Uterus (tissue), 2 donors: ENCODE data around the gene ADGRD2.

Experiments used
- POLR2A ChIP-seq, 2 donors: fragments of 450-650 bp; IDR thresholded peaks; one replicate each; pipeline ENCODE4 v1.6.1; 2016; ENCODE audit warnings: antibody characterized with exemption in 2 of 2, mild to moderate bottlenecking in 1 of 2, moderate library complexity in 1 of 2
- TF ChIP-seq, protein P1 (sequence below), 4 experiments: fragments of 200-600 bp in 2 of 4; fragments of 450-650 bp in 2 of 4; sonication (generic) in 2 of 4; IDR thresholded peaks; one replicate each; pipeline ENCODE4 v1.5.1; 2016 to 2019; ENCODE audit warnings: antibody characterized with exemption in 4 of 4, mild to moderate bottlenecking in 2 of 4, moderate library complexity in 1 of 4

DNA sequence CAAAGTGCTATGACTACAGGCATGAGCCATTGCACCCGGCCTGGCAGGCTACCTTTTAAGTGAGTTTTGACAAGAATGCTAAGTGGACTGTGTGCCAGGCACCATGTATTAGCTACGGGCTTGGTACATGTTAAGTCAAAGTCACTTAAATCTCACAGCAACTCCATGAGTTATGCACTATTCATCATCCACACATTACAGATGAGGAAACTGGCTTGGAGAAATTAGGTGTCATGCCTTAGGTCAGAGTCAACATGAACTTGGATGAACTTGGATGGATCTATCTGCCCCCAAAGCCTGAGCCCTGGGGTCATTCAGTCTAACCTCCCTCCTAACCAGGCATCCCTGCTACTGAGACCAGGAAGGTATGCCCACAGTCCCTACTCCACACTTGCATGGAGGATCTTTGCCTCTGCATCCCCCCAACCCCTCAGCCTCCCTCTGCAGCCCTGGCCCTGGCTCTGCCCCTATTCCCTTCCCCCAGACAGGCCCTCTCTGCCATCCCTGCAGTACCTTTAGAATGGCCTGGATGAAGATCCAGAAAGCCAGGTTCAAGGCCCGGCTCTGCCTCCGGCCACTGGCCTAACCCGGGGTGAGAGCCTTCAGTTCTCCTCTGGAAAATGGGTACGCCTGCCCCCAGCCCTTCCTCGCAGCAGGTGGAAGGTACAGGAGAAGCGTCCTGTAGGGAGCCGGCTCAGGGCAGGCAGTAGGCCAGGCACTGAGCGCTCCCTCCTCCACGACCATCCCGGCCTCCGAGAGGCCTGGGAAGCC is 685 bp upstream of the ADGRD2 start:
- TF ChIP-seq, protein P1, sequence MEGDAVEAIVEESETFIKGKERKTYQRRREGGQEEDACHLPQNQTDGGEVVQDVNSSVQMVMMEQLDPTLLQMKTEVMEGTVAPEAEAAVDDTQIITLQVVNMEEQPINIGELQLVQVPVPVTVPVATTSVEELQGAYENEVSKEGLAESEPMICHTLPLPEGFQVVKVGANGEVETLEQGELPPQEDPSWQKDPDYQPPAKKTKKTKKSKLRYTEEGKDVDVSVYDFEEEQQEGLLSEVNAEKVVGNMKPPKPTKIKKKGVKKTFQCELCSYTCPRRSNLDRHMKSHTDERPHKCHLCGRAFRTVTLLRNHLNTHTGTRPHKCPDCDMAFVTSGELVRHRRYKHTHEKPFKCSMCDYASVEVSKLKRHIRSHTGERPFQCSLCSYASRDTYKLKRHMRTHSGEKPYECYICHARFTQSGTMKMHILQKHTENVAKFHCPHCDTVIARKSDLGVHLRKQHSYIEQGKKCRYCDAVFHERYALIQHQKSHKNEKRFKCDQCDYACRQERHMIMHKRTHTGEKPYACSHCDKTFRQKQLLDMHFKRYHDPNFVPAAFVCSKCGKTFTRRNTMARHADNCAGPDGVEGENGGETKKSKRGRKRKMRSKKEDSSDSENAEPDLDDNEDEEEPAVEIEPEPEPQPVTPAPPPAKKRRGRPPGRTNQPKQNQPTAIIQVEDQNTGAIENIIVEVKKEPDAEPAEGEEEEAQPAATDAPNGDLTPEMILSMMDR (IDR thresholded peaks at IDR 0.05), result no peak
- TF ChIP-seq POLR2A (IDR thresholded peaks at IDR 0.05), result no peak
